ENCODE data around the gene TRRAP.
"Not testable (repeated sequence)": the region's sequence is repeated elsewhere in the genome, so short reads cannot be mapped to it uniquely, and the experiment has no call there.

The TRRAP gene

DNA sequence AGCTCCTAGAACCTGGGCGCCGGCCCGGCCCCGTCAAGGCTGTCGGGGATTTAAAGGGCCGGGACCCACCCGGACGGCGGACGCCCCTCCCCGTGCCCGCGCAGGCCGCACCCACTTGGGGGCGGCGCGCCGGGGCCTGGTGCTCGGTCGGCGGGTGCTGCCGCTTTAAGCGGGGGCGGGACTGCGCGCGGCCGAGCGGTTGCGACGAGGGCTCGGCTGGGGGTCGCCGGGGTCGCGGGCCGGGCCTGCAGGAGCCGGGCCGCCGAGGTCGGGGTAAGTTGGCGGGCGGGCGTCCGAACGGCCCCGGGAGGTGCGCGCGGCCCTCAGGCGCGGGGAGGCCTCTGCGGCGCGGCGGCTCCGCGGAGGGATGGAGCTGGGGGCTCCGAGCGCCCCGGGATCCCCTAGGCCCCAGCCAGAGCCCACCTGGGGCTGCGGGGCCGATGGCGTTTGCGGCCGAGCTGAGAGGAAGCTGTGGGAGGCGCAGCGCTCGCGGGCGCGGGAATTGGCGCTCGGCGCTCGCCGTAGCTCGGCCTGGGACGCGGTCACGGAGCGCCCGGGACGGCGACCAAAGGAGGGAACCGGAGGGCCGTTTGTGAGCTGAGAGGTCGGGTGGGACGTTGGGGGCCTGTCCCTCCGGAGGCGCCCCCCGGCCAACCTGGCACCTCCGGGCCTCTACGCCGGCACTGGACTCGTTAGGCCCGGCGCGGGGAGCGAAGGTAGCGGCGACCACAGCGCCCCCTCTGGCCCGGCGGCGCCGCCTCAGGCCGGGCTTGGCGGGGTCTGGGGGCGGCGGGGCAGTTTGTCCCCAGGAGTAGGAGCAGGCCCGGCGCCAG lies at the start of gene TRRAP:
Gene TRRAP, plus strand, starts transcription at position 168 of the 833 bp plus-strand sequence. CDS start 2,619 bp downstream, outside the sequence.
- peak; percentile 38 to 50 for DNase-seq (ENCODE audit: low read depth in 2 of 2, low spot score in 1 of 2)

DNA sequence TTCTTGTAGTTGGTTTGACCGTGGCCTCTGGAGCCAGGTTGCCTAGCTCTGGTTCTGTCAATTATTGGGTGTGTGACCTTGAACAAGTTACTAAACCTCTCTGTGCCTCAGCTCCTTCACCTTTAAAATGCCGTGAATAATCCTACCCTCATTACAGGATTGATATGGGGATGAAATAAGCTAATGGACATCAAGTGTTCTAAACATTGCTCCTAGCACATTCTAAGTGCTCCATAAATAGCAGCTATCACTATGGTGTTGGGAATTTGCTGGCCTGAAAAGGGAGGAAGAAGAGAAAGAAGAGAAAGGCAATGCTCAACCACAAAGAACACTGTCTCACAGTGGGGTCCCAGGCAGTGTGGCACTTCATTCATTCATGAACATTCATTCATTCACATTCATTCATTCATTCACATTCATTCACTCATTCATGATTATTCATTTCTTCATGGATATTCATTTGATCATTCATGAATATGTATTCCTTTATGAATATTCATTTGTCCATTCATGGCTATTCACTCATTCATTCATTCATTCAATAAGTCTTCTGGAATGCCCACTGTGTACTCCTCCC lies 47.3 kb upstream of the TRRAP start:
- no peak for DNase-seq (ENCODE audit: low read depth in 2 of 2, low spot score in 1 of 2)

DNA sequence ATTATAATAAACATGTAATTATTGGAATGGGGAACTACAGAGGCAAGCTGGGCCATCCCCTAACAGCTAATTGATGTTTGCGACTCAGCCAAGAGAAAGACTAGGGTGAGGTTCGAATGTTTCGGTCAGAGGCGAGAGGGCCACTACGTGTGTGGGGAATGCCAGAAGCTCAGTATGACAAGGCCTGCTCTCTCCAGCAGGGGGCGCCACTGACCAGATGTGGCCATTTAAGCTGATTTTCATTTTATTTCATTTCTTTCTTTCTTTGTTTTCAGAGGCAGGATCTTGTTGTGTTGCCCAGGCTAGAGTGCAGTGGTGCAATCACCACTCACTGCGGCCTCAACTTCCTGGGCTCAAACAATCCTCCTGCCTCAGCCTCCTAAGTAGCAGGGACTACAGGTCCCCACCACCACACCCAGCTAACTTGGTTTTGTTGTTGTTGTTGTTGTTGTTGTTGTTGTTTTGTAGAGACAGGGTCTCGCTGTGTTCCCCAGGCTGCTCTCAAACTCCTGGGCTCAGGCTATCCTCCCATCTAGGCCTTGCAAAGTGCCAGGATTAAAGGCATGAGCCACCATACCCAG lies 46.6 kb upstream of the TRRAP start:
- DNase-seq (ENCODE audit: low read depth in 2 of 2, low spot score in 1 of 2): peak in 1 of 2 donors; percentile 9

DNA sequence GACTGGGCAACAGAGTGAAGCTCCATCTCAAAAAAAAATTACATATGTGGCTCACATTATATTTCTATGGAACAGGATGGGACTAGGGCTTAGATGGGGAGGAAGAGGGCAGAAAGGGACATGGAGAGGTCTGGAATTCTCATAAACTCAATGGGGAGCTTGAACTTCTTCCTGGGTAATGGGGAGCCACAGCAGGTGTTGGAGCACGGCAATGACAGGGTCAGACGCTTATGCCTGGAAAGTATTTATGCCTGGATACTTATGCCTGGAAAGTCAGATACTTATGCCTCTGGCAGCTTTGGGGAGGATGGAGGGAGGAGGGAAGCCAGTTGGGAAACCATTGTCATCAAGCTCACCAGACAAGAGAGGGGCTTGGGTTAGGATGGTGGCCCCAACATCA lies 45.3 kb upstream of the TRRAP start:
- no peak for DNase-seq (ENCODE audit: low read depth in 2 of 2, low spot score in 1 of 2)

DNA sequence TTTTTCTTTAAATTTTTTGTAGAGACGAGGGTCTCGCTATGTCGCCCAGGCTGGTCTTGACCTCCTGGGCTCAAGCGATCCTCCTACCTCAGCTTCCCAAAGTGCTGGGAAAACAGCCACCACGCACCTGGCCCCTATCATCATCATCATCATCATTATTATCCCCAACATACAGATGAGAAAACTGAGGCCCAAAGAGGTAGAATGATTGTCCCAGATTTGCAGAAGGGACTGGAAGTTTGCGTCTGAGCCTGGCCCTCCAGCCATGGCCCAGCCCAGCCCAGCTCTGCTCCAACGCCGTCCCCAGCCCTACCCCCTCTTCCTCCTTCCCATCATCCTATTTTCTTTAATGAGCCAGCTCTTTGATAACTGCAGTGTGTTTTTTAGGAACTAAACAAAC lies 43.4 kb upstream of the TRRAP start:
- no peak for DNase-seq (ENCODE audit: low read depth in 2 of 2, low spot score in 1 of 2)

DNA sequence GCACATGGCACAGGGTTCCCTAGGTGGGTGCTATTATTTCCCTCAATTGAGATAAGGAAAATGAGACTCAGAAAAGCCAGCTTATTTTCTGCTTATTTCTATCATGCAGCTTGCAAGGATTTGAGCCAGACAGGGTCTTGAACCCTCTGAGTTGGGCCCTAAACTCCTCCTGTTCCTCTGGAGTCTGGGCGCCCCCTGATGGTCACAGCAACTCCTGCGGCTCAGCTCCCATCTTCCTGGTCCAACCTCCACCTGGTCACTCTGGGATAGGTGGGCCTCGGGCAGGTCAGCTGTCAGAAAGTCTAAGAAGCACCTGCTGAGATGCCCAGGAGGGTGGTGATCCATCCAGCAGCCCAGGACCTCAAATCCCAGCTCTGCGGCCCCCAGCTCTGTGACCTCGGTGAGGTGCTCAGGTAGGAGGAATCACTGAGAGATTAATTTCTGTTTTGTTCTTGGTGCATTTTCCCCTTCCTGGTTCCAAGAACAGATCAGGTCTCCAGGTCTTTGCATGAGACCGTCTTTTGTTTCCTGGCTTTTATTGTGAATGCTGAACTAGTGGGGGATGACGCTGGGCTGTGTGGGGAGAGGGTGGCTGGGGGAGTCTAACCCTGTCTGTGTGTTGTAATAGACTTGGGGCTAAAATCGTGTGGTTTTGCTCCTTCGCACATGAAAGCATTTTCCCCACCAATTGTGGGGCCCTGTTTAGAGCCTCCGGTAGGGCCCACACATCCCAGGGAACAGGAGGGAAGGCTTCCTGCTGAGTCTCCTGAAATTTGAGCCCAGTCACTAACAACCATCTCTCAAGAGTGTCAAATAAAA lies 41.3 kb upstream of the TRRAP start:
- no peak for DNase-seq (ENCODE audit: low read depth in 2 of 2, low spot score in 1 of 2)

DNA sequence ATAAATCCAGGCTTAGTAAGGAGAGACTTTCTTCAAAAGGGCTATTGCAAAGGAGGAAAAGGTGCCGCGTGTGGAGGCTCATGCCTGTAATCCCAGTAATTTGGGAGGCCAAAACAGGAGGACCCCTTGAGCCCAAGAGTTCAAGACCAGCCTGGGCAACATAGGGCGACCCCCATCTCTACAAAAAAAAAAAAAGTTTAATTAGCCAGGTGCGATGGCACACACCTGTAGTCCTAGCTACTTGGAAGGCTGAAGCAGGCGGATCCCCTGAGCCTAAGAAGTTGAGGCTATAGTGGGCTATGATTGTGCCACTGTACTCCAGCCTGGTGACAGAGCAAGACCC lies 40.7 kb upstream of the TRRAP start:
- DNase-seq (ENCODE audit: low read depth in 2 of 2, low spot score in 1 of 2): no peak

DNA sequence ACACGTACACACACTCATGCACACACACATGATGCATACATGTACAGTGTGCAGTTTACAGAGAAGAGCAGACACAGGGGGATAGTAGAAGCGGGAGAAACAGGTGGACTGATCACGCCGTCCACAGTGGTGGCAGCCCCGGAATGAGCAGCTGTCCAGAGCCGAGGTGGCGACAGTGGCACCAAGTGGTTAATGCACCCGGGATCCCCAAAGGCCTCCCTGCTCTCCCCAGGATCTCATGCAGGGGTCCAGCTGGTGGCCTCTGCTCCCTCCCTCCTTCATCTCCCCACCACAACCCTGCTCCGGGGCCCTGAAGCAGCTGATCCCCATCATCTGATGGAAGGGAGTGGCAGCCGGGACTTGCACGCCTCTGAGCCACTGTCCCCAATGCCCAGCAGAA lies 38.2 kb upstream of the TRRAP start:
- DNase-seq (ENCODE audit: low read depth in 2 of 2, low spot score in 1 of 2): no peak

DNA sequence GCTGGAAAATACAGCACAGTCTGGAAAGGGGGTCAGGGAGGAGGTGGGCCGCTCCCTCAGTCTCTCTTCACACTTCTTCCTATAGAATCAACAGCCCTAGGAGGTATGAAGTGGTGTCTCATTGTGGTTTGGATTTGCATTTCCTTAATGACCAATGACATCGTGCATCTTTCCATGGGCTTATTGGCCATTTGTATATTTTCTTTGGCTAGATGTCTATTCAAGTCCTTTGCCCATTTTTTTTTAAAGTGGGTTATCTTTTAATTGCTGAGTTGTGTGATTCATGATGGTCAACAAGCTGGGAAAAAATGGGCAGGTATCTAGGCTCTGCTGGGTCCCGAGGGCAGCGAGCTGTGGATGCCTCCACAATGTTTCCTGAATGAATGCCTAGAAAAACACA lies 37.6 kb upstream of the TRRAP start:
- no peak for DNase-seq (ENCODE audit: low read depth in 2 of 2, low spot score in 1 of 2)

DNA sequence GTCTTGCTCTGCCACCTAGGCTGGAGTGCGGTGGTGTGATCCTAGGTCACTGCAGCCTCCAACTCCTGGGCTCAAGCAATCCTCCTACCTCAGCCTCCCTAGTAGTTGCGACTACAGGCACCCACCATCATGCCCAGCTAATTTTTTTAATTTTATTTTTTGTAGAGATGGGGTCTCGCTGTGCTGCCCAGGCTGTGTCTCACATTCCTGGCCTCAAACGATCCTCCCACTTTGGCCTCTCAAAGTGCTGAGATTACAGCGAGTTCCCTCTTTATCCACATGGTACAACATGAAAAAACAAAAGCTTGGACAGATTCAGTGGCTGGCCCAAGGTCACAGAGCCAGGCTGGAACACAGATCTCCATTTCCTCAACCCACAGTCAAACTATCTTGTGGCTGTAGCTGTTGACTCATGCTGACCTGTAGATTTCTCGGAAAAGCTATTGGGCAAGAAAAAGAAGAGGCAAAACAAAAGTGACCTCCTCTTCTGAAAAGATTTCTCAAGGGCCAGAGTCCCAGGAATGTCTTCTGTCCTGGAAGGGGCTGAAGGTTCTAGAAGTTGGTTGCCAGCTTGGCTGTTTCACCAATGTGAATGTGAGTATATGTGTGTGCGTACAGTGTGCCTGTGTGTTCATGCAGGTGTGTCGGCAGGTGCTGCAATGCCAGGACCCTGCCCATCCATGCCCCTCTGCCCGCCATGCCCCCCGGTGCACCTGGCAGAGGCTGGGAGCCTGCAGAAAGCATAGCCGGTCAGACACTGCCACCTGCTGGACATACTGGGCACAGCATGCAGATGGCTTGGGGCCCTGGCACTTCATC lies 36.9 kb upstream of the TRRAP start:
- peak; percentile 31 to 52 for DNase-seq (ENCODE audit: low read depth in 2 of 2, low spot score in 1 of 2)

DNA sequence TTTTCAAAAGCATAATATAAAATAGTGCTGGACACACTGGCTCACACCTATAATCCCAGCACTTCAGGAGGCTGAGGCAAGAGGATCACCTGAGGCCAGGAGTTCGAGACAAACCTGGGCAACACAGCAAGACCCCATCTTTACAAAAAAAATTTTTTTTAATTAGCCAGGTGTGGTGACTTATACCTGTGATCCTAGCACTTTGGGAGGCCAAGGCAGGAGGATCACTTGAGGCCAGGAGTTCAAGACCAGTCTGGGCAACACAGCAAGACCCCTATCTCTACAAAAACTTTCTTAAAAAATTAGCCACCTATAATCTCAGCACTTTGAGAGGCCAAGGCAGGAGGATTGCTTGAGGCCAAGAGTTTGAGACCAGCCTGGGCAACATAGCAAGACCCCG lies 35.8 kb upstream of the TRRAP start:
- DNase-seq (ENCODE audit: low read depth in 2 of 2, low spot score in 1 of 2): not testable (repeated sequence)

DNA sequence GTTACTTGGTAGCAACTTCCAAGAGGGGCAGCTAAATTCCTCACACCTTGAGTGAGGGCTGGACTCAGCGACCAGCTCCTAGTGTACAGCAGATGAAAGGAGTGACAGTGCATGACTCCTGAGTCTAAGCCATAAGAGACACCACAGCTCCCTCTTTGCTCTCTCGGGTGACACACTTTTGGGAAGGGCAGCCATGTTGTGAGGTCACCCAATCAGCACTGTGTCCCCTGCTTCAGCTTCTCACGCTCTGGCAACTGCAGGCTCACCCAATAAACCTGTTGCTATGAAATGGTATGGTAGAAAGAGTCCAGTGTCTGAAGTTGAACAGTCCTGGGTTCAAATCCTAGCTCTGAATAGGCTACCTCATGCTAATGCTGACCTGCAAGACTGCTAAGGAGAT lies 29.4 kb upstream of the TRRAP start:
- DNase-seq (ENCODE audit: low read depth in 2 of 2, low spot score in 1 of 2): no peak

DNA sequence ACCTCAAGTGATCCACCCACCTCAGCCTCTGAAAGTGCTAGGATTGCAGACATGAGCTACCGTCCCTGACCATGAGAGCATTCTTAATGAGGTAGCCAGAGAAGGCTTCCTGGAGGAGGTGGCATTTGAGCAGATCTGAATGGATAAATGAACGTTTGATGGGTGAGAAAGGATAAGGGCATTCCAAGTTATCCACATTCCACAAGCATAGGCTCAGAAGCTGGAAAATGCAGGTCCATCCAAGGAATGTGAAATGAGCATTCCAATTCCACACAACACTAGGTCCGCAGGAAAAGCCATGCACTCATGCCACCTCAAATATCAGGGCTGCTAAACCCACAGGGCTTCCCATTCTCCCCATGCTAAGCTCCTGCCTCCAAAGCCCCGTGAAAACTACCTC lies 25.5 kb upstream of the TRRAP start:
- no peak for DNase-seq (ENCODE audit: low read depth in 2 of 2, low spot score in 1 of 2)

DNA sequence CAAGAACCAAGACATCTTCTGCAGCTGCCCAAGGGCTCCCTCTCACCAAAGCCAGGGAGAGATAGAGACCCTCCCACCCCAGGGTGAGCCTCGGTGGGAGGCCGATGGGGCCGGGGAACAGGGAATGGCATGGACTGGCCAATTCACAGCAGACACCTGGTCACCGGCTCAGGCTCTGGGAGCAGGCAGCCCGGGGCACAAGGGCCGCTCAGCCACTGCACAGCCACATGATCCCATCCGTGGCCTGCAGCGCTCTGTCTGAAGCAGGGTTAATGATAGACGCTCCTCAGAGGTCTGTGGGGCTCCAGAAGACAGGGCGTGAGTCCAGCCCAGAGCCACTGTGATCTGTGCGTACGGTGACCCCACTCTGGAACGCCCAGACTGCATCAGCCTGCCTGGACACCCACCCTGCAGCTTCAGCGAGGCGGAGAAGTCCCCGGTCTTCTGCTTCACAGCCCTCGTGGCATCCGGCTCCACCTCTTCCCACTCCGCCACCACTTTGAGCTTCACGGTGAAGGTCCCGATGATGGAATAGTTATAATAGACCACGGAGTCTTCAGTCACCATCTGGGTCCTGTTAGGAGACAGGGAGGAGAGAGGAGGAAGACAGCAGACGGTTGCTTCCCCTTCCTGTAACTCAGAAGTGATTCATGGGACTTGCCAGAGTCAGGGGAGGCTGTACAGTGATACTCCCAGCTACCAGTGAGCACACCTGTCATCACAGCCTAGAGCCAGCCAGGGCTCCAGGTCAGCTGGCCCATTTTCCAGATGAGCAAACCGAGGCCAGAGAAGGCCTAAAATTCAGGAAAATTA lies 22.5 kb upstream of the TRRAP start:
- no peak for DNase-seq (ENCODE audit: low read depth in 2 of 2, low spot score in 1 of 2)

DNA sequence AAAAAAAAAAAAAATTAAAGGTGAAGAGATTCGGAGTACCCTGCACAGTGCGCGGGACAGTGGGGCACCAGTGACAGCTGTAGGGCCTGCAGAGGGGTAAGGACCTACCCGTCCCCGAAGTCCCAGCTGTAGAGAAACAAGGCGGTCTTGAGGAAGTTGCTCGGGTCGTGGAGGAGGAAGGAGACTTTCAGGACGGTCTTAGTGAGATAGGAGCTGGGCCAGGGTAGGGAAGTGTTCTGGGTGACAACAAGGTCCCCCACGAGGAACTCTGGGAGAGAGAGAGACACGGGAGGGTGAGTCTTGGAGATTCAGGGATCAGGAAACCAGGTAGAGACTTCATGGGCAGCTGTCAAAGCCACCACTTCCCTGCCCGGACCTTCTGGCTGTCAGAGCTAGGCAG lies 18.3 kb upstream of the TRRAP start:
- DNase-seq (ENCODE audit: low read depth in 2 of 2, low spot score in 1 of 2): no peak

DNA sequence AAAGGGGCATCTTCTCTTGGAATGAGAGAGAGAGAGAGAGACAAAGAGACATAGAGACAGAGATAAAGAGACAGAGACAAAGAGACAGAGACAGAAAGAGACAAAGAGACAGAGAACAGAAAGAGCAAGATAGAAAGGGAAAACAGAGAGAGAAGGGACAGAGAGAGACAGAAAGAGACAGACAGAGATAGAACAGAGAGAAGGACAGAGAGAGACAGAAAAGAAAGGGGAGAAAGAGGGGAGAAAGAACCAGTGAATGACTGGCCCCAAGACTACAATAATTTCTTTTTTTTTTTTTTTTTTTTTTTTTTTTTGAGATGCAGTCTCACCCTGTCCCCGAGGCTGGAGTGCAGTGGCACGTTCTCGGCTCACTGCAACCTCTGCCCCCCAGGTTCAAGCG lies 16.1 kb upstream of the TRRAP start:
- no peak for DNase-seq (ENCODE audit: low read depth in 2 of 2, low spot score in 1 of 2)

DNA sequence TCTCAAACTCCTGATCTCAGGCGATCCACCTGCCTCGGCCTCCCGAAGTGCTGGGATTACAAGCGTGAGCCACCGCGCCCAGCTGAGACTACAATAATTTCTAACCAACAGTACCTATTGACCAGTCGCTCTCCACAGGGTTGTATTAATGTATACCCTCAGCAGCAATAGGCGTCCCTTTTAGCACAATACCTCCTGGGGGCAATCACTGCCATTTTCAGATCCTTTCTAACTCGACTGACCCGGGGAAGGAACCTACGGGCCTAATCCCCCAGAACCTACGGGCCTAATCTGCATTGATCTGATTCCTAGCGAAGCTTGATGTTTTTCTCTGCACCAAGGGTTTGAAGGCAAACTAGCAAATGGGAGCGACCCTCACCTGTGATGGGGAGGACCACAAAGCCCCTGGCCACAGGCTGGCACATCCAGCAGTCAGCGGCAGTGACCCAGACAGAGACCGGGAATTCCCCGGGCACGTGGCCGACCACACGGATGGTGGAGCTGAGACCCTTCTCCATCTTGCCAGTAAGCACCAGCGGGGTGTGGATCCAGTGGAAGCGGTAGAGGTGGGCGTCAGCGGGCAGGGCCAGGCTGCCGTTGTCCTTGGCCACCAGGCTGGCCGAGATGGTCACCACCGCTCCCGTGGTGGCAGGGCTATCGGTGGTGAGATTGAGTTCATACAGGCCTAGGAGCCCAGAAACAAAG lies 15.5 kb upstream of the TRRAP start:
- DNase-seq (ENCODE audit: low read depth in 2 of 2, low spot score in 1 of 2): no peak

DNA sequence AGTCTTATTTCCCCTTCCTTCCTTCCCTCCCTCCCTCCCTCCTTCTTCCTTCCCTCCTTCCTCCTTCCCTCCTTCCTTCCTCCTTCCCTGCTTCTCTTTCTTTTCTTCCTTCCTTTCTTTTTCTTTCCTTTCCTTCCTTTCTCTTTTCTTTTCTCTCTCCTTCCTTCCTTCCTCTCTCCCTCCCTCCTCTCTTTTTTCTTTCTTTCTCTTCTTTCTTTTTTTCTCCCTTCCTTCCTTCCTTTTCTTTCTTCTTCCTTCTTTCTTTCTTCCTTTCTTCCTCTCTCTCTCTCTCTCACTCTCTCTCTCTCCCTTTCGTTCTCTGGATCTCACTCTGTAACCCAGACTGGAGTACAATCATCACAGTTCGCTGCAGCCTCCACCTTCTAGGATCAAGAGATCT lies 14.7 kb upstream of the TRRAP start:
- no peak for DNase-seq (ENCODE audit: low read depth in 2 of 2, low spot score in 1 of 2)

DNA sequence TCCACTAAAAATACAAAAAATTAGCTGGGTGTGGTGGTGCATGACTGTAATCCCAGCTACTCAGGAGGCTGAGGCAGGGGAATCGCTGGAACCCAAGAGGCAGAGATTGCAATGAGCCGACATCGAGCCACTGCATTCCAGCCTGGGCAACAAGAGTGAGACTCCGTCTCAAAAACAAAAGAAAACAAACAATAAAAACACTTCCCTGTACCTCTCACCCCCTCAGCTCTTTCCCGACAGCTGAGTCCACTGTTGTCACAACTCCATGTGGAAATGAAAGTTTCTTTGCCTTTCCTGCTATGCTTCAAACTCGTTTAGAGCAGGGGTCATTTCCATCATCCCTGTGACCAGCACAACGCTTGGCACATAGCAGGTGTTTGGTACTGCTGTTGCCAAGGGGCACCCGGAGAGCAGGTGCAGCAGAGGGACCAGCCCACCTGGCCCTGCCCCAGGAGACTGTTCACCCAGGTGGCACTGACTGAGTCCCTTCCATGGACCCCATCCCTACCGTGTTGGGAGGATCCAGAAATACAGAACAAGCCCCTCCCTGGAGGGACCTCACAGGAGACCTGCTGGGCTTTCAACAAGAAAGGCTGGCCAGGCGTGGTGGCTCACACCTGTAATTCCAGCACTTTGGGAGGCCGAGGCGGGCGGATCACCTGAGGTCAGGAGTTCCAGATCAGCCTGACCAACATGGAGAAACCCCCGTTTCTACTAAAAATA lies 13.4 kb upstream of the TRRAP start:
- DNase-seq (ENCODE audit: low read depth in 2 of 2, low spot score in 1 of 2): no peak
